HepG2 (cell line): ENCODE measurements around the gene WNT6. TPM values are rescaled to one million over a fixed set of nuclear protein-coding genes. Genes with fewer than 3 reads are reported as not detected.

Experiments
- FOXA1 ChIP-seq, 2 experiments: fragments of 450-650 bp in 1 of 2; sonication (generic) in 1 of 2; formaldehyde crosslinking in 1 of 2; IDR thresholded peaks; 2 replicates each; pipeline versions ENCODE4 v1.4.0 to v1.6.1; 2016 to 2020; ENCODE audit warnings: missing genetic modification reagents in 1 of 2
- FOXM1 ChIP-seq: sonication (generic); formaldehyde crosslinking; IDR thresholded peaks from 2 replicates; pipeline ENCODE4 v1.5.0; 2020; ENCODE audit warnings: missing genetic modification reagents
- HIC2 ChIP-seq: sonication (generic); formaldehyde crosslinking; IDR thresholded peaks from 2 replicates; pipeline ENCODE4 v1.9.0; 2022; ENCODE audit warnings: low read depth, missing genetic modification reagents
- HIVEP1 ChIP-seq: sonication (generic); formaldehyde crosslinking; IDR thresholded peaks from 2 replicates; pipeline ENCODE4 v1.4.0; 2020; ENCODE audit warnings: mild to moderate bottlenecking, missing genetic modification reagents
- IKZF5 ChIP-seq: IDR thresholded peaks from 2 replicates; pipeline ENCODE4 v1.6.1; 2018; ENCODE audit warnings: missing genetic modification reagents, mild to moderate bottlenecking, missing compliant biosample characterization
- IRF1 ChIP-seq: sonication (generic); formaldehyde crosslinking; IDR thresholded peaks from 2 replicates; pipeline ENCODE4 v1.4.0; 2020; ENCODE audit warnings: low read depth, mild to moderate bottlenecking, missing genetic modification reagents
- LRRFIP1 ChIP-seq: sonication (generic); formaldehyde crosslinking; conservative IDR thresholded peaks from 2 replicates; pipeline ENCODE4 v1.4.0; 2020; ENCODE audit warnings: missing genetic modification reagents
- NFIB ChIP-seq: sonication (generic); formaldehyde crosslinking; IDR thresholded peaks from 2 replicates; pipeline ENCODE4 v1.9.0; 2021; ENCODE audit warnings: missing genetic modification reagents, mild to moderate bottlenecking, borderline replicate concordance
- TBX3 ChIP-seq: fragments of 450-650 bp; IDR thresholded peaks from 2 replicates; pipeline ENCODE4 v1.6.1; 2017; ENCODE audit warnings: antibody characterized with exemption, mild to moderate bottlenecking, inconsistent platforms, borderline replicate concordance
- ZMYM2 ChIP-seq: sonication (generic); formaldehyde crosslinking; IDR thresholded peaks from 2 replicates; pipeline ENCODE4 v1.8.0; 2022; ENCODE audit warnings: mild to moderate bottlenecking, missing genetic modification reagents
- ZNF646 ChIP-seq: sonication (generic); formaldehyde crosslinking; IDR thresholded peaks from 2 replicates; pipeline ENCODE4 v1.9.0; 2021; ENCODE audit warnings: mild to moderate bottlenecking, missing genetic modification reagents
- ZNF687 ChIP-seq: sonication (generic); formaldehyde crosslinking; IDR thresholded peaks from 2 replicates; pipeline ENCODE4 v1.5.1; 2020; ENCODE audit warnings: mild to moderate bottlenecking, missing genetic modification reagents, moderate library complexity
- polyA plus RNA-seq, 8 experiments: library from polyadenylated mRNA; depleted of rRNA in 3 of 8; stranded (reverse) in 7 of 8; unstranded in 1 of 8; fragments of >200 nt; fragmentation: Illumina TruSeq in 4 of 8; extraction: Trizol in 4 of 8; gene quantifications; 2 replicates each; pipeline versions ENCODE4 v1.2.1 to v1.2.3, GENCODE V29; 2011 to 2016; ENCODE audit warnings: low read depth in 4 of 8, missing spikeins in 1 of 8, mixed read lengths in 1 of 8; ENCODE audit not compliant: insufficient read depth in 1 of 8
- total RNA-seq, 5 experiments: library from RNA; depleted of rRNA; stranded (reverse); fragments of >200 nt; fragmentation: Illumina TruSeq; extraction: Trizol; gene quantifications; 2 replicates each; pipeline ENCODE4 v1.2.3, GENCODE V29; 2016; ENCODE audit warnings: low read depth in 1 of 5

Gene WNT6
- total and polyA plus RNA-seq, 2 of the 13 experiments (the other 11 are each of a cell fraction or from before 2014, with no cell fraction given): 0.20 TPM; not detected in 1

GRCh38 chr2:218870984-218871344 is 11.4 kb downstream of the WNT6 start (continued):
- TF ChIP-seq FOXM1 (CRISPR knock-in tag) (no peak), ZNF687 (CRISPR knock-in tag) (peak; percentile 46; the same call in 1 of the 2 replicates), NFIB (CRISPR knock-in tag) (no peak), ZNF646 (CRISPR knock-in tag) (no peak), TBX3 (no peak), IKZF5 (CRISPR knock-in tag) (no peak), ZMYM2 (CRISPR knock-in tag) (no peak), LRRFIP1 (no peak), FOXA1 (IDR thresholded peaks at IDR 0.05) (no peak), FOXA1 (CRISPR knock-in tag; IDR thresholded peaks at IDR 0.05) (no peak), IRF1 (no peak), HIVEP1 (CRISPR knock-in tag) (no peak), HIC2 (CRISPR knock-in tag) (peak; percentile 88)
